ENCODE results near the gene MAFG. TPM values are rescaled to one million over a fixed set of nuclear protein-coding genes. Genes with fewer than 3 reads are reported as not detected.

MAFG gene
- total and polyA plus RNA-seq, 2 experiments from 2014 or later = 17.2 to 33.4 TPM

DNA sequence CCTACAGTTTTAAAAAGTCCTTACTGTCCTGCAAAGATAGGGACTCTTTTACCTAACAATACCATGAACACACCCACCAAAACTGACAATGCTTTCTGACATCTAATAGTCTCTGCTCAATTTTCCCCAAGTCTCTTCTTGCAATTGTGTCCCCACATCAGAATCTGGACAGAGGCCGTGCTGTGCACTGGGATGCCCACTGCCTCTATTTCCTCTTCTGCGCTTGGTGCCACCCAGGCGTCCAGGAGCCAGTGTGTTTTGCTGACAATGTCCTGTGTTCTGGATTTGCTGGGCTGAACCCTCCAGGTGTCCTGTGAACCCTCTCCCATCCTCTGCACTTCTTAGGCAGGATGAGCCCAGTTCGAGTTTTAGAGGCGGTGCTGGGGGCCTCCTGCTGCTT is 50.0 kb downstream of the MAFG start:
- Mint-ChIP-seq H3K4me3 (no peak overlapping the region; the same call in 2 of the 3 replicates), H3K27ac (no peak overlapping the region), H3K9me3 (no peaks in the 10 kb centered on the region), H3K27me3 (ENCODE audit: insufficient read depth, low read depth, poor library complexity) (peaks cover 14% of the 10 kb centered on the region), H3K4me1 (no peaks in the 10 kb centered on the region), H3K36me3 (ENCODE audit: low read depth) (peaks cover 47% of the 10 kb centered on the region)
- no peak overlapping the region for H2AFZ ChIP-seq
- no peak overlapping the region for H3K4me3 ChIP-seq
- H3K27ac ChIP-seq (ENCODE audit: low read depth) = no peak overlapping the region
- H3K79me2 ChIP-seq (replicated peaks; ENCODE audit: insufficient read depth) = no peaks in the 10 kb centered on the region
- TF ChIP-seq ZNF462 (CRISPR knock-in tag; IDR thresholded peaks at IDR 0.05) = no peak
- no peak for TF ChIP-seq CREB1 (CRISPR knock-in tag; IDR thresholded peaks at IDR 0.05; ENCODE audit: low read depth)
- TF ChIP-seq STAT1 (IDR thresholded peaks at IDR 0.05; ENCODE audit: unreplicated experiment) = no peak
- no peak for TF ChIP-seq CTCF (conservative IDR thresholded peaks at IDR 0.05; ENCODE audit: low read depth in 2 of 2)
- TF ChIP-seq EZH2 (IDR thresholded peaks at IDR 0.05; ENCODE audit: low read depth, unreplicated experiment) = no peak
- TF ChIP-seq ZNF331 (CRISPR knock-in tag; IDR thresholded peaks at IDR 0.05; ENCODE audit: low read depth) = no peak
- TF ChIP-seq EZH2phosphoT487 (IDR thresholded peaks at IDR 0.05; ENCODE audit: unreplicated experiment) = no peak
- no peak for TF ChIP-seq ZNF114 (CRISPR knock-in tag; IDR thresholded peaks at IDR 0.05)
- no peak for TF ChIP-seq JUNB (IDR thresholded peaks at IDR 0.05; ENCODE audit: unreplicated experiment)
- 0 out of 2 replicates have a peak, but pooled peaks cover 3% of the 10 kb centered on the region for H3F3A ChIP-seq (replicated peaks; ENCODE audit: low read depth)
- peaks cover 4% of the 10 kb centered on the region for H4K20me1 ChIP-seq (replicated peaks; ENCODE audit: insufficient read depth)
- no peak for ATAC-seq
- peaks cover 9% of the 10 kb centered on the region; the same call in 1 of the 2 replicates for H3K36me3 ChIP-seq (ENCODE audit: insufficient read depth)
- H3K27me3 ChIP-seq (ENCODE audit: insufficient read depth) = no peaks in the 10 kb centered on the region
- H3K4me2 ChIP-seq = no peak overlapping the region
- H3K9me2 ChIP-seq (ENCODE audit: insufficient read depth) = no peaks in the 10 kb centered on the region
- H3K4me1 ChIP-seq (ENCODE audit: insufficient read depth) = no peaks in the 10 kb centered on the region
- DNase-seq (ENCODE audit: low spot score) = no peak
